Prostate gland (tissue), 2 donors: ENCODE measurements around the gene LRRC2.

Experiments
- CTCF ChIP-seq, 4 experiments: fragments of 200-600 bp in 2 of 4; fragments of 450-650 bp in 2 of 4; sonication (generic) in 2 of 4; IDR thresholded peaks; 1 replicate in 3 of 4; 2 replicates in 1 of 4; pipeline ENCODE4 v1.5.1; 2016 to 2019; ENCODE audit warnings: antibody characterized with exemption in 4 of 4, mild to moderate bottlenecking in 2 of 4, moderate library complexity in 2 of 4
- POLR2A ChIP-seq: fragments of 450-650 bp; IDR thresholded peaks from one replicate; pipeline ENCODE4 v1.6.1; 2016; ENCODE audit warnings: antibody characterized with exemption, mild to moderate bottlenecking
- POLR2AphosphoS5 ChIP-seq: sonication (generic); formaldehyde crosslinking; IDR thresholded peaks from one replicate; pipeline ENCODE4 v1.6.1; 2017; ENCODE audit warnings: antibody characterized with exemption

GRCh38 chr3:46561951-46562350, 4.2 kb downstream of the LRRC2 start:
- TF ChIP-seq POLR2A (no peak), POLR2AphosphoS5 (no peak), CTCF (IDR thresholded peaks at IDR 0.05) (no peak)
